ENCODE data around the gene CD276.

DNA sequence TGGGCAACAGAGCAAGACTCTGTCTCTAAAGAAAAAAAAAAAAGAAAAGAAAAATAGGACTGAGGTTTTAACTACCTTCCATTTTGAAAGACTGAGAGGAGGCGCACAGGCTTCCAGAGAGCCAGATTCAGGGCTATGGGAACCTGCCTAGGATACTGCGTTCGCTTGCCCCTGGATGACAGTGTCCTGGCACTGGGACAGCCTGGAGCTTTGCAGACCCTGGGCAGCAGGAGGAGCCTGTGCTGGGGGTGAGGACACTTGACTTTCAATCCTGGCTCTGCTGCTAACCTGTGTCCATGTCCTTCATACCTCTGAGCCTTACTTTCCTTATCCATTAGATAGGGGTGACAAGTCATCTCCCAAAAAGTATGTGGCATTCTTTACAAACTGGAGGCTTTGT lies 31.2 kb downstream of the CD276 start:
- TF ChIP-seq, protein P1, sequence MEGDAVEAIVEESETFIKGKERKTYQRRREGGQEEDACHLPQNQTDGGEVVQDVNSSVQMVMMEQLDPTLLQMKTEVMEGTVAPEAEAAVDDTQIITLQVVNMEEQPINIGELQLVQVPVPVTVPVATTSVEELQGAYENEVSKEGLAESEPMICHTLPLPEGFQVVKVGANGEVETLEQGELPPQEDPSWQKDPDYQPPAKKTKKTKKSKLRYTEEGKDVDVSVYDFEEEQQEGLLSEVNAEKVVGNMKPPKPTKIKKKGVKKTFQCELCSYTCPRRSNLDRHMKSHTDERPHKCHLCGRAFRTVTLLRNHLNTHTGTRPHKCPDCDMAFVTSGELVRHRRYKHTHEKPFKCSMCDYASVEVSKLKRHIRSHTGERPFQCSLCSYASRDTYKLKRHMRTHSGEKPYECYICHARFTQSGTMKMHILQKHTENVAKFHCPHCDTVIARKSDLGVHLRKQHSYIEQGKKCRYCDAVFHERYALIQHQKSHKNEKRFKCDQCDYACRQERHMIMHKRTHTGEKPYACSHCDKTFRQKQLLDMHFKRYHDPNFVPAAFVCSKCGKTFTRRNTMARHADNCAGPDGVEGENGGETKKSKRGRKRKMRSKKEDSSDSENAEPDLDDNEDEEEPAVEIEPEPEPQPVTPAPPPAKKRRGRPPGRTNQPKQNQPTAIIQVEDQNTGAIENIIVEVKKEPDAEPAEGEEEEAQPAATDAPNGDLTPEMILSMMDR (IDR thresholded peaks at IDR 0.05), result no peak
- no peak for TF ChIP-seq POLR2A (IDR thresholded peaks at IDR 0.05)
